HEK293 (cell line): ENCODE measurements around the gene FAM124A.

Source experiments
- CTCF ChIA-PET: fragments of 350-600 bp; formaldehyde crosslinking; extraction: SDS; loops from one replicate; lab custom pipeline; 2021; ENCODE audit warnings: antibody characterized with exemption; lab: Yijun Ruan, JAX
- POLR2A ChIA-PET: fragments of 300-600 bp; formaldehyde crosslinking; extraction: SDS; loops from one replicate; lab custom pipeline; 2020; ENCODE audit warnings: antibody characterized with exemption, inconsistent platforms; lab: Yijun Ruan, JAX
- H3K27ac ChIP-seq: fragments of 200-500 bp; sonication (Bioruptor generic); 2 replicates; pipeline ENCODE4 v1.5.1; 2014; ENCODE audit warnings: low read depth, low read length, control low read depth, inconsistent platforms; ENCODE audit errors: extremely low read depth
- H3K36me3 ChIP-seq, 2 experiments: fragments of 200-500 bp in 1 of 2; sonication (Bioruptor generic) in 1 of 2; 1 replicate in 1 of 2; 2 replicates in 1 of 2; pipeline ENCODE4 v1.5.1; 2014 to 2017; ENCODE audit warnings: inconsistent platforms in 2 of 2, low read length in 2 of 2; ENCODE audit not compliant: control insufficient read depth in 2 of 2, insufficient read depth in 1 of 2
- H3K4me1 ChIP-seq: fragments of 200-500 bp; sonication (Bioruptor generic); 2 replicates; pipeline ENCODE4 v1.5.1; 2014; ENCODE audit warnings: mild to moderate bottlenecking, low read length, inconsistent platforms; ENCODE audit not compliant: control insufficient read depth, insufficient read depth
- H3K4me3 ChIP-seq: 2 replicates; pipeline ENCODE4 v1.5.1; 2011; ENCODE audit warnings: low read depth, mild to moderate bottlenecking, control low read depth, low read length, moderate library complexity
- H3K9me3 ChIP-seq: fragments of 200-500 bp; sonication (Bioruptor generic); 2 replicates; pipeline ENCODE4 v1.5.1; 2014; ENCODE audit warnings: low read depth, low read length, inconsistent platforms; ENCODE audit not compliant: control insufficient read depth, insufficient read depth
- ELK4 ChIP-seq: IDR thresholded peaks from 2 replicates; pipeline ENCODE4 v1.6.1; 2011; ENCODE audit warnings: mild to moderate bottlenecking, low read depth, low read length, borderline replicate concordance
- KLF7 ChIP-seq: fragments of 450-650 bp; formaldehyde crosslinking; IDR thresholded peaks from 2 replicates; pipeline ENCODE4 v1.5.1; 2016; ENCODE audit warnings: missing biosample characterization, missing genetic modification characterization, borderline replicate concordance
- MEIS1 ChIP-seq: sonication (generic); formaldehyde crosslinking; IDR thresholded peaks from 2 replicates; pipeline ENCODE4 v1.8.1; 2022; ENCODE audit warnings: missing genetic modification reagents, mild to moderate bottlenecking, borderline replicate concordance
- SALL2 ChIP-seq: fragments of 450-650 bp; formaldehyde crosslinking; IDR thresholded peaks from 2 replicates; pipeline ENCODE4 v1.5.0; 2017; ENCODE audit warnings: missing biosample characterization, mild to moderate bottlenecking, missing genetic modification characterization, borderline replicate concordance
- SP7 ChIP-seq: fragments of 450-650 bp; formaldehyde crosslinking; IDR thresholded peaks from 2 replicates; pipeline ENCODE4 v1.5.1; 2016; ENCODE audit warnings: missing biosample characterization, missing genetic modification characterization
- ZBTB1 ChIP-seq: fragments of 450-650 bp; formaldehyde crosslinking; IDR thresholded peaks from 2 replicates; pipeline ENCODE4 v1.5.1; 2016; ENCODE audit warnings: missing biosample characterization, missing genetic modification characterization
- ZBTB17 ChIP-seq: fragments of 450-650 bp; formaldehyde crosslinking; IDR thresholded peaks from 2 replicates; pipeline ENCODE4 v1.5.1; 2016; ENCODE audit warnings: missing biosample characterization, missing genetic modification characterization
- ZBTB8A ChIP-seq: fragments of 450-650 bp; formaldehyde crosslinking; IDR thresholded peaks from 2 replicates; pipeline ENCODE4 v1.5.1; 2016; ENCODE audit warnings: missing biosample characterization, missing genetic modification characterization
- ZNF133 ChIP-seq: fragments of 450-650 bp; formaldehyde crosslinking; IDR thresholded peaks from 2 replicates; pipeline ENCODE4 v1.5.1; 2016; ENCODE audit warnings: missing biosample characterization, missing genetic modification characterization
- ZNF140 ChIP-seq: fragments of 450-650 bp; formaldehyde crosslinking; IDR thresholded peaks from 2 replicates; pipeline ENCODE4 v1.5.1; 2016; ENCODE audit warnings: missing biosample characterization, missing genetic modification characterization
- ZNF239 ChIP-seq: fragments of 450-650 bp; formaldehyde crosslinking; IDR thresholded peaks from 2 replicates; pipeline ENCODE4 v1.5.1; 2016; ENCODE audit warnings: missing biosample characterization, missing genetic modification characterization
- ZNF362 ChIP-seq: fragments of 450-650 bp; formaldehyde crosslinking; IDR thresholded peaks from 2 replicates; pipeline ENCODE4 v1.5.1; 2016; ENCODE audit warnings: missing biosample characterization, missing genetic modification characterization
- ZNF394 ChIP-seq: fragments of 450-650 bp; formaldehyde crosslinking; IDR thresholded peaks from 2 replicates; pipeline ENCODE4 v1.5.1; 2016; ENCODE audit warnings: missing biosample characterization, missing genetic modification characterization, mild to moderate bottlenecking, moderate library complexity, borderline replicate concordance
- ZNF416 ChIP-seq: fragments of 450-650 bp; formaldehyde crosslinking; IDR thresholded peaks from 2 replicates; pipeline ENCODE4 v1.5.1; 2016; ENCODE audit warnings: missing biosample characterization, missing genetic modification characterization
- ZNF518A ChIP-seq: fragments of 450-650 bp; formaldehyde crosslinking; conservative IDR thresholded peaks from 2 replicates; pipeline ENCODE4 v1.5.1; 2016; ENCODE audit warnings: low read depth, missing biosample characterization, missing genetic modification characterization
- ZNF561 ChIP-seq: fragments of 450-650 bp; IDR thresholded peaks from 2 replicates; pipeline ENCODE4 v1.5.1; 2018; ENCODE audit warnings: missing biosample characterization, missing genetic modification characterization, borderline replicate concordance
- ZNF585B ChIP-seq: fragments of 450-650 bp; formaldehyde crosslinking; IDR thresholded peaks from 2 replicates; pipeline ENCODE4 v1.5.1; 2016; ENCODE audit warnings: missing biosample characterization, missing genetic modification characterization
- ZNF623 ChIP-seq: fragments of 450-650 bp; formaldehyde crosslinking; IDR thresholded peaks from 2 replicates; pipeline ENCODE4 v1.5.1; 2016; ENCODE audit warnings: missing biosample characterization, missing genetic modification characterization
- ZNF626 ChIP-seq: fragments of 450-650 bp; sonication (Bioruptor Pico); formaldehyde crosslinking; IDR thresholded peaks from 2 replicates; pipeline ENCODE4 v1.5.1; 2018; ENCODE audit warnings: missing biosample characterization, missing genetic modification characterization, inconsistent platforms
- ZNF660 ChIP-seq: fragments of 450-650 bp; IDR thresholded peaks from 2 replicates; pipeline ENCODE4 v1.5.1; 2018; ENCODE audit warnings: missing biosample characterization, mild to moderate bottlenecking, missing genetic modification characterization
- ZNF704 ChIP-seq: fragments of 450-650 bp; formaldehyde crosslinking; IDR thresholded peaks from 2 replicates; pipeline ENCODE4 v1.5.1; 2016; ENCODE audit warnings: missing biosample characterization, missing genetic modification characterization

The FAM124A gene

GRCh38 chr13:51222686-51223559 is 725 bp downstream of the FAM124A start (continued):
- no peak for TF ChIP-seq ZNF239 (tag by site-specific recombination)
- 0 out of 2 replicates have a peak, but pooled peaks have one; percentile 31 for TF ChIP-seq ZBTB17 (tag by site-specific recombination)
- no peak for TF ChIP-seq ZBTB1 (tag by site-specific recombination)
- no peak for TF ChIP-seq ZNF416 (tag by site-specific recombination)
- no peak for TF ChIP-seq ZNF561 (tag by site-specific recombination)
- TF ChIP-seq SALL2 (tag by site-specific recombination): no peak
- no peak for TF ChIP-seq ELK4
- no peak for TF ChIP-seq ZNF394 (tag by site-specific recombination)

- ChIA-PET CTCF (interaction anchor here (0.7 to 2.3 kb wide), 4 partner anchors 11 to 575 kb away, joined by 3 to 14 read pairs (median 4); no protein-coding TSS in a partner anchor), POLR2A (interaction anchor here (0.6 to 0.9 kb wide), 2 partner anchors 71 to 606 kb away, joined by 3 read pairs; no protein-coding TSS in a partner anchor)
- Histone ChIP-seq H3K36me3 (no peaks in the 10 kb centered on the region), H3K27ac (no peak overlapping the region), H3K9me3 (no peaks in the 10 kb centered on the region), H3K4me1 (no peaks in the 10 kb centered on the region), H3K4me3 (no peak overlapping the region)
- TF ChIP-seq ZNF623 (tag by site-specific recombination) (no peak), ZBTB8A (tag by site-specific recombination) (peak; percentile 47)
Measured at GRCh38 chr13:51223560-51224270, 1.5 kb downstream of the FAM124A start.

- no peaks in the 10 kb centered on the region for H3K4me1 ChIP-seq
- TF ChIP-seq ZNF704 (tag by site-specific recombination) (no peak), ZNF626 (tag by site-specific recombination) (no peak), ZNF362 (tag by site-specific recombination) (no peak), ZNF518A (tag by site-specific recombination) (no peak), ZNF660 (tag by site-specific recombination) (no peak), SP7 (tag by site-specific recombination) (no peak), ZNF239 (tag by site-specific recombination) (no peak), KLF7 (tag by site-specific recombination) (no peak), MEIS1 (CRISPR knock-in tag) (no peak), ZNF133 (tag by site-specific recombination) (no peak), ZNF585B (tag by site-specific recombination) (no peak), ZNF140 (no peak)
Measured at GRCh38 chr13:51225029-51225428, 2.8 kb downstream of the FAM124A start.

More at GRCh38 chr13:51225029-51225428, 2.8 kb downstream of the FAM124A start:
- H3K27ac ChIP-seq: no peak overlapping the region
- ChIA-PET CTCF (interaction anchor here (0.6 to 2.3 kb wide), 3 partner anchors 12 to 61 kb away, joined by 3 to 14 read pairs (median 4); no protein-coding TSS in a partner anchor), POLR2A (no interaction called here)
- no peaks in the 10 kb centered on the region for H3K9me3 ChIP-seq
- no peak overlapping the region for H3K4me3 ChIP-seq
- H3K36me3 ChIP-seq: no peaks in the 10 kb centered on the region
